ENCODE data around the gene CDK6.

GRCh38 chr7:92584953-92585352, 251.4 kb downstream of the CDK6 start:
- TF ChIP-seq POLR2AphosphoS2 (conservative IDR thresholded peaks at IDR 0.05; ENCODE audit: low read length) (no peak), EHF (CRISPR knock-in tag; IDR thresholded peaks at IDR 0.05) (no peak), EP300 (IDR thresholded peaks at IDR 0.05) (no peak), ESRRA (IDR thresholded peaks at IDR 0.05; ENCODE audit: borderline replicate concordance, low read length) (no peak), FOSB (CRISPR knock-in tag; IDR thresholded peaks at IDR 0.05) (no peak)
- TF ChIP-seq, protein P1, sequence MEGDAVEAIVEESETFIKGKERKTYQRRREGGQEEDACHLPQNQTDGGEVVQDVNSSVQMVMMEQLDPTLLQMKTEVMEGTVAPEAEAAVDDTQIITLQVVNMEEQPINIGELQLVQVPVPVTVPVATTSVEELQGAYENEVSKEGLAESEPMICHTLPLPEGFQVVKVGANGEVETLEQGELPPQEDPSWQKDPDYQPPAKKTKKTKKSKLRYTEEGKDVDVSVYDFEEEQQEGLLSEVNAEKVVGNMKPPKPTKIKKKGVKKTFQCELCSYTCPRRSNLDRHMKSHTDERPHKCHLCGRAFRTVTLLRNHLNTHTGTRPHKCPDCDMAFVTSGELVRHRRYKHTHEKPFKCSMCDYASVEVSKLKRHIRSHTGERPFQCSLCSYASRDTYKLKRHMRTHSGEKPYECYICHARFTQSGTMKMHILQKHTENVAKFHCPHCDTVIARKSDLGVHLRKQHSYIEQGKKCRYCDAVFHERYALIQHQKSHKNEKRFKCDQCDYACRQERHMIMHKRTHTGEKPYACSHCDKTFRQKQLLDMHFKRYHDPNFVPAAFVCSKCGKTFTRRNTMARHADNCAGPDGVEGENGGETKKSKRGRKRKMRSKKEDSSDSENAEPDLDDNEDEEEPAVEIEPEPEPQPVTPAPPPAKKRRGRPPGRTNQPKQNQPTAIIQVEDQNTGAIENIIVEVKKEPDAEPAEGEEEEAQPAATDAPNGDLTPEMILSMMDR (IDR thresholded peaks at IDR 0.05) = no peak

Measured in A549 (cell line).